ENCODE data around the gene ITGA4. TPM values are rescaled to one million over a fixed set of nuclear protein-coding genes. Genes with fewer than 3 reads are reported as not detected.

The ITGA4 gene
- total RNA-seq, 4 donors from 2014 or later: 0.51 to 112 (median 4.5) TPM

- Histone ChIP-seq H3K27me3 (peaks cover 0 to 9% of the 10 kb centered on the region in 2 donors), H3K27ac (peak overlapping the region; percentile 23 to 52)
- peak; percentile 15 to 16 for DNase-seq
Observed at GRCh38 chr2:181457741-181458425, 697 bp downstream of the ITGA4 start.

GRCh38 chr2:181458871-181459270 is 1.7 kb downstream of the ITGA4 start:
- H3K27me3 ChIP-seq: peaks cover 0 to 9% of the 10 kb centered on the region in 2 donors

More at GRCh38 chr2:181457741-181458425, 697 bp downstream of the ITGA4 start:
- Histone ChIP-seq H3K9me3 (no peaks in the 10 kb centered on the region), H3K4me1 (no peaks in the 10 kb centered on the region), H3K36me3 (no peaks in the 10 kb centered on the region), H3K4me3 (peak overlapping the region; percentile 29 to 37)
- intact Hi-C loops (cut with DNase I; ENCODE audit: low total_unique reads): no loop called here
- TF ChIP-seq CTCF (IDR thresholded peaks at IDR 0.05) (no peak), POLR2A (IDR thresholded peaks at IDR 0.05) (no peak)

GRCh38 chr2:181459621-181460021 is 2.4 kb downstream of the ITGA4 start:
- TF ChIP-seq POLR2A (IDR thresholded peaks at IDR 0.05): no peak
- no peak for TF ChIP-seq CTCF (IDR thresholded peaks at IDR 0.05)
- DNase-seq: no peak
- no peaks in the 10 kb centered on the region for H3K36me3 ChIP-seq
- H3K27ac ChIP-seq: peak overlapping the region in 1 of 2 donors; percentile 5
- no peaks in the 10 kb centered on the region for H3K9me3 ChIP-seq
- intact Hi-C loops (cut with DNase I; ENCODE audit: low total_unique reads): no loop called here
- peaks cover 0 to 9% of the 10 kb centered on the region in 2 donors for H3K27me3 ChIP-seq
- H3K4me3 ChIP-seq: no peak overlapping the region
- H3K4me1 ChIP-seq: no peaks in the 10 kb centered on the region

More at GRCh38 chr2:181458871-181459270, 1.7 kb downstream of the ITGA4 start:
- TF ChIP-seq POLR2A (IDR thresholded peaks at IDR 0.05) (no peak), CTCF (IDR thresholded peaks at IDR 0.05) (no peak)
- H3K4me1 ChIP-seq: no peaks in the 10 kb centered on the region
- H3K4me3 ChIP-seq: no peak overlapping the region
- no peaks in the 10 kb centered on the region for H3K9me3 ChIP-seq
- DNase-seq: no peak
- no peaks in the 10 kb centered on the region for H3K36me3 ChIP-seq
- H3K27ac ChIP-seq: no peak overlapping the region
- intact Hi-C loops (cut with DNase I; ENCODE audit: low total_unique reads): no loop called here

- Histone ChIP-seq H3K9me3 (no peaks in the 10 kb centered on the region), H3K36me3 (no peaks in the 10 kb centered on the region), H3K27ac (no peak overlapping the region), H3K4me3 (no peak overlapping the region), H3K27me3 (no peaks in the 10 kb centered on the region), H3K4me1 (no peaks in the 10 kb centered on the region)
- no peak for DNase-seq
- TF ChIP-seq POLR2A (IDR thresholded peaks at IDR 0.05) (no peak), CTCF (IDR thresholded peaks at IDR 0.05) (no peak)
- intact Hi-C loops (cut with DNase I; ENCODE audit: low total_unique reads): no loop called here
Observed at GRCh38 chr2:181461056-181461997, 4.1 kb downstream of the ITGA4 start.

GRCh38 chr2:181462033-181462432 is 4.8 kb downstream of the ITGA4 start:
- peak overlapping the region in 1 of 2 donors; percentile 11 for H3K27ac ChIP-seq

More at GRCh38 chr2:181462033-181462432, 4.8 kb downstream of the ITGA4 start:
- no peak for TF ChIP-seq CTCF (IDR thresholded peaks at IDR 0.05)
- TF ChIP-seq POLR2A (IDR thresholded peaks at IDR 0.05): no peak
- H3K36me3 ChIP-seq: no peaks in the 10 kb centered on the region
- H3K4me1 ChIP-seq: no peaks in the 10 kb centered on the region
- no peaks in the 10 kb centered on the region for H3K9me3 ChIP-seq
- no peak for DNase-seq
- H3K4me3 ChIP-seq: no peak overlapping the region
- no peaks in the 10 kb centered on the region for H3K27me3 ChIP-seq
- intact Hi-C loops (cut with DNase I; ENCODE audit: low total_unique reads): no loop called here

Data from uterus (tissue), 4 donors.